Urinary bladder (tissue), 4 donors: ENCODE results near the gene OSGEPL1. TPM values are rescaled to one million over a fixed set of nuclear protein-coding genes. Genes with fewer than 3 reads are reported as not detected.

ENCODE experiments used
- DNase-seq: peaks from one replicate; pipeline ENCODE4 v3.0.0-alpha.2; 2015; ENCODE audit errors: extremely low spot score
- H3K27ac ChIP-seq: one replicate; pipeline ENCODE4 v1.5.1; 2013; ENCODE audit warnings: low read depth, mild to moderate bottlenecking, moderate library complexity
- H3K36me3 ChIP-seq: one replicate; pipeline ENCODE4 v1.6.1; 2013; ENCODE audit warnings: mild to moderate bottlenecking, moderate library complexity; ENCODE audit not compliant: insufficient read depth
- H3K4me1 ChIP-seq: one replicate; pipeline ENCODE4 v1.6.1; 2013; ENCODE audit warnings: mild to moderate bottlenecking, moderate library complexity; ENCODE audit not compliant: insufficient read depth
- H3K4me3 ChIP-seq: one replicate; pipeline ENCODE4 v1.5.1; 2013; ENCODE audit warnings: low read depth, low read length
- whole genome bisulfite sequencing: extraction: QIAGEN DNeasy Blood & Tissue Kit; methylation state at CpG from one replicate; pipeline ENCODE4 v1.1.7; 2013; 5-methylcytosine and 5-hydroxymethylcytosine counted together
- polyA plus RNA-seq: library from polyadenylated mRNA; stranded (reverse); fragments of 200-250 nt; gene quantifications from one replicate; pipeline ENCODE4 v1.2.3, GENCODE V29; 2013
- total RNA-seq: library from RNA; depleted of rRNA; stranded (reverse); fragments of >200 nt; gene quantifications from one replicate; pipeline ENCODE4 v1.2.3, GENCODE V29; 2014
- donor health status: healthy with polysubstance abuse.
- donor health status: healthy.

The OSGEPL1 gene
- total RNA-seq = 20.4 TPM
- 5.7 TPM for polyA plus RNA-seq

- H3K36me3 ChIP-seq = no peaks in the 10 kb centered on the region
These were observed at the start of gene OSGEPL1 for GRCh38 chr2:189762551-189763298. OSGEPL1 (minus strand) TSS chr2:189762792; CDS start chr2:189761640, 1,152 bp downstream.

DNA sequence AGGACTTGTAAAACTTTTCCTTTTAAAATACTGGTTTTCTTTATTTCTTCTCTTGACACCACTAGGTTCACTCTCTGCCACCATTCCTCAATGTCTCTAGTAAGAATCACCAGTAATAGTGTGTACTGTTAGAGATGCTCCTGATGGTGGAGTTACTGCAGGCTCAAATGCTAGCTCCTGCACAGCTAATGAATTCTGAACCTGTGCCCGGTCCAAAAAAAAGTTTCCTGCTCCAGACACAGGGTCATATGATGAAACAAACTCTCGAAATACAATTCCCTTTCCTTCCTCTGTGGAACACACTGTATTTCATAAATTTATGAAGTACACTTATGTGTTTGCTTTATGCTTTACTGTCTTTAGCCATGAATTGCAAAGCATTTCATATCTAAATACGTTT lies 40.8 kb upstream of the OSGEPL1 start:
- no peak for DNase-seq
- H3K36me3 ChIP-seq = peaks cover 3% of the 10 kb centered on the region
- H3K4me1 ChIP-seq = no peaks in the 10 kb centered on the region
- no peak overlapping the region for H3K4me3 ChIP-seq
- no peak overlapping the region for H3K27ac ChIP-seq
- WGBS = 83% methylated on average over 3 of the region's 3 CpGs

More at GRCh38 chr2:189762551-189763298, at the start of gene OSGEPL1:
- Histone ChIP-seq H3K4me3 (peak within 1 kb of the TSS; percentile 49), H3K27ac (peak within 1 kb of the TSS; percentile 62), H3K4me1 (no peaks in the 10 kb centered on the region)
- under 1% methylated on average over 33 of the region's 33 CpGs for WGBS
- peak; percentile 91 for DNase-seq

DNA sequence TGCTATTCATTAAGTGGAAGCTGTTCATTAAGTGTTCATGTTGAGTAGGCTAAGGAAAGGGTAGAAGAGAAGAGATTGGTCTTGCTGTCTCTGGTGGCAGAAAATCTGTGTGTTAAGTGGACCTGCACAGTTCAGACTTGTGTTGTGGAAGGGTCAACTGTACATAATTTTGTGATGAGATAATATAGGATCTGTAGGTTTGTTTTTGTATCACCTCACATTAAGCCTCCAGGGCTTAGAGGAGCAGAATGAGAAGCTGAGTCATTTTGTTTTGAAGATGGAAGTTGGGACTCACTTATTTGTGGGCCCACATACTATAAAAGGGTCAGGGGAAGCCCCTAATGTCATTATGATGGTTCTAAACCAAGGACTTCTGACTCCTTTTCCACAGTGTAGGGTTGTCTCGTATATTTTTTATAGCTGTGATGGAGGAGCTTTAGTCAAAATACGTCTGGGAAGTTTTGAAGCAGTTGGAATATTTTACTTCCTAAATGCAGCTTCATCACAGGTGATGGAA lies 39.9 kb upstream of the OSGEPL1 start:
- 80% methylated on average over 2 of the region's 2 CpGs for WGBS
- H3K36me3 ChIP-seq = peaks cover 3% of the 10 kb centered on the region
- no peak for DNase-seq
- no peak overlapping the region for H3K4me3 ChIP-seq
- no peaks in the 10 kb centered on the region for H3K4me1 ChIP-seq
- H3K27ac ChIP-seq = no peak overlapping the region

DNA sequence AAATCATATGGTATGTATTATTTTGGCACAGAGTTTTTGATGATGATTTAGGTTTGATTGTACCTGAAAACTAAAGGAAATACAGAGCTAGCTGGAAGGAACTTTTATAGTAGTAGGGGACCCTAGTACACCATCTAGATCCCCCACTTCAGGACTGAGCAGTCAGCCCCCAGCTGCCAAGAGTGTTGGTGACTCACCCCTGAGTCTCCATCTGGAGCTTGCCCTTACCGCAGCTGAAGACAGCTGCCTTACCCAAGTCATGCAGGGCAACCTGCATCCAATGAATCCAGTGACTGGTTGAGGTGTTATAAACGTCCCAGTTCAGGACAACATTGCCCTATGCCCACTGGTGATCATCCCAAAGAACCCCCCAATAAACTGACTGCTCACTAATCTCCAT lies 36.9 kb upstream of the OSGEPL1 start:
- H3K4me1 ChIP-seq = no peaks in the 10 kb centered on the region
- H3K36me3 ChIP-seq = peaks cover 2% of the 10 kb centered on the region
- no peak overlapping the region for H3K4me3 ChIP-seq
- 81% methylated on average over 2 of the region's 2 CpGs for WGBS
- H3K27ac ChIP-seq = no peak overlapping the region
- no peak for DNase-seq

GRCh38 chr2:189799030-189799331 lies 36.4 kb upstream of the OSGEPL1 start:
- no peaks in the 10 kb centered on the region for H3K4me1 ChIP-seq
- H3K4me3 ChIP-seq = no peak overlapping the region
- no peak overlapping the region for H3K27ac ChIP-seq
- no peak for DNase-seq
- H3K36me3 ChIP-seq = peaks cover 2% of the 10 kb centered on the region

DNA sequence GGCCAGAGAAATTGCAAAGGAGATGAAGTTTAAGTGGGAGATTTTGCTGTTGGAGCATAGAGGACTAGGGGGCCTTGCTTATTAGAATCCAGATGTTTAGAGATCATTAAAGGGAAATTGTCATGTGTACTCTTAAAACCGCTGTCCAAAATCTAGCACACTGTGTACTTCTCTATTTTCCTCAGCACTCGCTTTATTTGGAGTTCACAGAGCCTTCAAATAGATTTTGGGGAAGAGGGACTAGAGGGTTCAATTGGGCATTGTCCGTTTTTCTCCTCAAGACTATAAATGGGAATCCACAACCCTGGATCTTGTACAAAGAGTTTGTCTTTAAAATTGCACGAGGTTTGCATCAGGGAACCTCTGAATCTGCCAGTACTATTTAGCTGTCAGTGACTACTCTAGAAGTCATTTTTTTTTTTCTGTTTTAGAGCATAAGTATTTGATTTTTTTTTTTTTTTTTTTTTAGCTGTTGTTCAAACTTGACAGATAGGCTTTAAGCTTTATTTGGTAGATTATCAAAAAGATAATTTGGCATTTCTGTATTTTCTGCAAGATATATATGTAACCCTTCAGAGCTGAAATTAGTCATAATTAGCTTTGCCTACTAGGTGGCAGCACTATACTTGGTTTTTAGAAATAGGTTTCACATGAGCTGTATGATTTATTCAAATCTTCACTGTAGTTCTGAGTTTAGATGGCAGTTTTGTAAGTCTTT lies 35.9 kb upstream of the OSGEPL1 start:
- WGBS = 62% methylated on average over 4 of the region's 4 CpGs
- H3K4me3 ChIP-seq = no peak overlapping the region
- DNase-seq = no peak
- no peaks in the 10 kb centered on the region for H3K4me1 ChIP-seq
- peaks cover 2% of the 10 kb centered on the region for H3K36me3 ChIP-seq
- no peak overlapping the region for H3K27ac ChIP-seq

DNA sequence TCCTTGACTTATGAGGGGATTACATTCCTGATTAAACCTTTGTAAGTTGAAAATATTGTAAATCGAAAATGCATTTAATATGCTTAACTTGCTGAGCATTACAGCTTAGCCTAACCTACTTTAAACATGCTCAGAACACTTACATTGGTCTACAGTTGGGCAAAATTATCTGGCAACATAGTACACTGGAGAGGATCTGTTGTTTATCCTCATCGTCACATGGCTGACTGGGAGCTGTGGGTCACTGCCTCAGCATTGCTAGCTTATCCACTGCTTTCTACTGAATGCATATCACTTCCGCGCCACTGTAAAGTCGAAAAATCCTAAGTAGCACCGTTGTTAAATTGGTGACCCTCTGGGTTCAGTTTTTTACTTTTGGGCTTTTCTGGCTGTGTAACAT lies 35.3 kb upstream of the OSGEPL1 start:
- peaks cover 2% of the 10 kb centered on the region for H3K36me3 ChIP-seq
- 84% methylated on average over 6 of the region's 6 CpGs for WGBS
- no peak for DNase-seq
- no peaks in the 10 kb centered on the region for H3K4me1 ChIP-seq
- H3K27ac ChIP-seq = no peak overlapping the region
- H3K4me3 ChIP-seq = no peak overlapping the region

GRCh38 chr2:189794310-189794709 lies 31.7 kb upstream of the OSGEPL1 start:
- Histone ChIP-seq H3K4me3 (no peak overlapping the region), H3K36me3 (peaks cover 3% of the 10 kb centered on the region), H3K27ac (no peak overlapping the region), H3K4me1 (no peaks in the 10 kb centered on the region)
- no peak for DNase-seq
- 94% methylated on average over 1 of the region's 1 CpG for WGBS

GRCh38 chr2:189791338-189792042 lies 28.9 kb upstream of the OSGEPL1 start:
- Histone ChIP-seq H3K36me3 (peaks cover 3% of the 10 kb centered on the region), H3K4me1 (no peaks in the 10 kb centered on the region), H3K27ac (no peak overlapping the region), H3K4me3 (no peak overlapping the region)
- 92% methylated on average over 12 of the region's 12 CpGs for WGBS
- no peak for DNase-seq

GRCh38 chr2:189783927-189784867 lies 21.6 kb upstream of the OSGEPL1 start, which contains the start of the genes ORMDL1 and PMS1:
ORMDL1 (minus strand) TSS chr2:189784339; CDS start chr2:189782595, 1,744 bp downstream.
PMS1 (plus strand) TSS chr2:189784450; CDS start chr2:189791810, 7,360 bp downstream.
- Histone ChIP-seq H3K27ac (peak within 1 kb of the TSS; percentile 93), H3K36me3 (peaks cover 3% of the 10 kb centered on the region), H3K4me3 (peak within 1 kb of the TSS; percentile 72), H3K4me1 (peaks cover 2% of the 10 kb centered on the region)
- DNase-seq = peak; percentile 87
- under 1% methylated on average over 96 of the region's 96 CpGs for WGBS

DNA sequence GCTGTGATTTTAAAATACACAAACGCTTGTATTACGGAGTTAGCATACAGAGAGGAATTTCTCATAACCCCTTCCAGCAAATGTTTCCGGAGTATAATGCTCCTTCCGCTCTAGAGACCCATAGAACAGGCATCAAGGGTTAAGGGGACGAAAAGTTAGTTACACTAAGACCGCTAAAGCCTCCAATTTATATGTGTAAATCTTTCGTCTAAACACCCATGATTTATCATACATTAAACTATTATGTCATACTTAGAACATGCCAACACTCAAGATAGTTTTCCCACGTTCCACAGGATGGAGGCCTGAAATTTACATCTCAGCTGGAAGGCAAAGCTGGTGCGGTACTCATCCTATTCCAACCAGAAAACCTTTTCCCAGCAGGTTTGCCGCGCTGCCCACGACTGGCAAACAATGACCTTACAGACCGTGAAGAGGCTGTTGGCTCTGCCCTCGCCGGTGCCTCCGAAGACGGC lies 20.9 kb upstream of the OSGEPL1 start:
- Histone ChIP-seq H3K4me1 (peaks cover 2% of the 10 kb centered on the region), H3K27ac (peak overlapping the region; percentile 93), H3K36me3 (peaks cover 3% of the 10 kb centered on the region), H3K4me3 (peak overlapping the region; percentile 72)
- under 1% methylated on average over 17 of the region's 17 CpGs for WGBS
- peak; percentile 51 for DNase-seq

GRCh38 chr2:189782221-189782671 lies 19.7 kb upstream of the OSGEPL1 start:
- 70% methylated on average over 4 of the region's 4 CpGs for WGBS
- no peak for DNase-seq
- no peak overlapping the region for H3K4me3 ChIP-seq
- no peak overlapping the region for H3K27ac ChIP-seq
- H3K36me3 ChIP-seq = peaks cover 3% of the 10 kb centered on the region
- peaks cover 2% of the 10 kb centered on the region for H3K4me1 ChIP-seq
